Subcutaneous adipose tissue (tissue), 4 donors: ENCODE results near the gene BMP3. TPM values are rescaled to one million over a fixed set of nuclear protein-coding genes. Genes with fewer than 3 reads are reported as not detected.

Experiments used
- CTCF ChIP-seq: fragments of 450-650 bp; IDR thresholded peaks from one replicate; pipeline ENCODE4 v1.5.1; 2016; ENCODE audit warnings: low read depth, mild to moderate bottlenecking, control low read depth, antibody characterized with exemption, moderate library complexity
- total RNA-seq, 4 donors: library from RNA; depleted of rRNA; stranded (reverse); fragments of >200 nt; gene quantifications; one replicate each; pipeline ENCODE4 v1.1.0, GENCODE V29; 2016

BMP3 gene
- total RNA-seq, 4 donors from 2014 or later: 1.5 to 33.3 (median 5.5) TPM

- no peak for TF ChIP-seq CTCF
Measured at GRCh38 chr4:81069706-81070331, 39.3 kb downstream of the BMP3 start.

- TF ChIP-seq CTCF: no peak
Measured at GRCh38 chr4:81071013-81071412, 40.5 kb downstream of the BMP3 start.

GRCh38 chr4:81081156-81081555 lies 50.6 kb downstream of the BMP3 start:
- TF ChIP-seq CTCF: no peak

- TF ChIP-seq CTCF: no peak
Measured at GRCh38 chr4:81084029-81084428, 53.5 kb downstream of the BMP3 start.

GRCh38 chr4:81084634-81085033 lies 54.1 kb downstream of the BMP3 start:
- TF ChIP-seq CTCF: no peak

GRCh38 chr4:81085291-81085690 lies 54.8 kb downstream of the BMP3 start:
- no peak for TF ChIP-seq CTCF

- no peak for TF ChIP-seq CTCF
Measured at GRCh38 chr4:81085979-81086378, 55.5 kb downstream of the BMP3 start.
